Heart left ventricle (tissue), 13 donors: ENCODE results near the gene SSB.

Experiments used
- CTCF ChIP-seq, 12 donors: fragments of 200-600 bp; sonication (generic) in 4 of 12; IDR thresholded peaks; one replicate each; pipeline versions ENCODE4 v1.5.0 to v1.8.0; 2018 to 2022; ENCODE audit warnings: antibody characterized with exemption in 12 of 12, mild to moderate bottlenecking in 5 of 12
- POLR2A ChIP-seq, 2 donors: fragments of 450-650 bp; IDR thresholded peaks; one replicate each; pipeline ENCODE4 v1.6.1; 2017; ENCODE audit warnings: antibody characterized with exemption in 2 of 2, mild to moderate bottlenecking in 2 of 2, moderate library complexity in 2 of 2
- donor health status: ischemic (EF 13 %, LVEDD 7.1; RV severe dilation, severe dysfunction).
- donor health status: DM: no; HTN: yes; CAD: no.
- donor health status: DM: no; HTN: no; CAD: no.
- donor health status: ischemic (EF 25% LVEDD 6.9; RV normal size, moderate dysfunction).
- donor health status: ischemic (EF 25% LVEDD 5.7; RV mildly dilated, moderate dysfunction).
- donor health status: ischemic (EF 35%, LVEDD 5.7; RV mildly dilated, moderate dysfunction).
- donor health status: nonischemic (EF 11% LVEDD 7.7; RV severe dilation, severe dysfunction).
- donor health status: DM: yes; HTN: yes; CAD: no.
- donor health status: PGD.
- donor health status: ischemic (EF 29% LVEDD 5.4; RV normal size, mild dysfunction).
- donor health status: nonischemic (EF 23%, LVEDD 6.1; RV moderate dilation, normal function).

GRCh38 chr2:169822036-169822435 is 23.4 kb downstream of the SSB start:
- TF ChIP-seq CTCF (IDR thresholded peaks at IDR 0.05) = no peak
- TF ChIP-seq POLR2A (IDR thresholded peaks at IDR 0.05) = no peak
